AG09319 (cell line): ENCODE results near the gene MAN2A2.
"Not testable (repeated sequence)": the region's sequence is repeated elsewhere in the genome, so short reads cannot be mapped to it uniquely, and the experiment has no call there.

Experiments used
- DNase-seq: peaks from one replicate; pipeline ENCODE4 v3.0.0-alpha.2; 2010; ENCODE audit warnings: low read depth; ENCODE audit errors: extremely low read depth
- TF ChIP-seq, protein P1 (sequence below): IDR thresholded peaks from 2 replicates; pipeline ENCODE4 v1.5.1; 2011; ENCODE audit warnings: low read depth, mild to moderate bottlenecking, inconsistent platforms, low read length, moderate library complexity

Gene MAN2A2

DNA sequence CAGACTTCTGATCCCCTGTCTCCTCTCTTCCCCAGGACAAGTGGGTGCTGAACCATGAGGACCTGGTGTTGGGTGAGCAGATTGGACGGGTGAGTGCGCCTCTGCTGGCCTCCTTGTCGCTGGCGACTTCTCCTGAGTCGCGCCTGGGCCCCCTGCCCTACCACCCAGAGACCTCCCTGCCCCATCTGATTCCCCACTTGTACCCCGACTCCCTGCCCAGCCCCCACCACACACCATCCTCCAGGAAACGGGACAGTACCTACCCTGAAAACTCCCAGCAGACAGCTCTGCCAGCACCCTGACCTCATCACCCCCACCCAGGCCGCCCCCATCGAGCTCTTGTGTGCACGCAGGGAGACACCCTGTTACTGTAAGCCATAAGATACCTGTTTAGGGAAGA, 11.1 kb upstream of the MAN2A2 start:
- TF ChIP-seq, protein P1, sequence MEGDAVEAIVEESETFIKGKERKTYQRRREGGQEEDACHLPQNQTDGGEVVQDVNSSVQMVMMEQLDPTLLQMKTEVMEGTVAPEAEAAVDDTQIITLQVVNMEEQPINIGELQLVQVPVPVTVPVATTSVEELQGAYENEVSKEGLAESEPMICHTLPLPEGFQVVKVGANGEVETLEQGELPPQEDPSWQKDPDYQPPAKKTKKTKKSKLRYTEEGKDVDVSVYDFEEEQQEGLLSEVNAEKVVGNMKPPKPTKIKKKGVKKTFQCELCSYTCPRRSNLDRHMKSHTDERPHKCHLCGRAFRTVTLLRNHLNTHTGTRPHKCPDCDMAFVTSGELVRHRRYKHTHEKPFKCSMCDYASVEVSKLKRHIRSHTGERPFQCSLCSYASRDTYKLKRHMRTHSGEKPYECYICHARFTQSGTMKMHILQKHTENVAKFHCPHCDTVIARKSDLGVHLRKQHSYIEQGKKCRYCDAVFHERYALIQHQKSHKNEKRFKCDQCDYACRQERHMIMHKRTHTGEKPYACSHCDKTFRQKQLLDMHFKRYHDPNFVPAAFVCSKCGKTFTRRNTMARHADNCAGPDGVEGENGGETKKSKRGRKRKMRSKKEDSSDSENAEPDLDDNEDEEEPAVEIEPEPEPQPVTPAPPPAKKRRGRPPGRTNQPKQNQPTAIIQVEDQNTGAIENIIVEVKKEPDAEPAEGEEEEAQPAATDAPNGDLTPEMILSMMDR = no peak
- no peak for DNase-seq

DNA sequence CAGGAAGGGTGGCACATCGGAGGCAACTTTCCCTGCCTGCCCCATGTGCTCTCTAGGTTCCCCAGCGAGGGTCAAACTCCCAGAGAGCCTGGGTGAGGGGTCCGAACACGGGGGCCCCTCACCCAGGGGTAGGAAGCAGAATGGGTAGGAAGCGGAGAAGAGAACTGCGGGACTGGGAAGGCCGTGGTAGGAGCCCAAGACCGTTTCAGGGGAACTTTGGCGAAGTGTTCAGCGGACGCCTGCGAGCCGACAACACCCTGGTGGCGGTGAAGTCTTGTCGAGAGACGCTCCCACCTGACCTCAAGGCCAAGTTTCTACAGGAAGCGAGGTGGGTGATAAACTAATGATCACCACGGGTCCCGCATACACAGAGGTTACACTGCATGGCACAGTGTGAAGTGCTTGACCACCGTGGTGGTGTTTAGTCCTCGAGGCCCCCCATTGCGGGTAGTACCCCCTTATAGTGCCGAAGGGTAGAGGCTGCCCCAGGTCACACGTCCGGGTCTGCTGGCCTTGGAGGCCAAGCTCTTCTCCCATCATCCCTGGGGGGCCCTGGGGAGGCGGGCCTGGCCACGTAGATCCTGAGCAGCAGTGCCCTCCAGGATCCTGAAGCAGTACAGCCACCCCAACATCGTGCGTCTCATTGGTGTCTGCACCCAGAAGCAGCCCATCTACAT, 10.5 kb upstream of the MAN2A2 start:
- no peak for DNase-seq
- TF ChIP-seq, protein P1 = no peak

DNA sequence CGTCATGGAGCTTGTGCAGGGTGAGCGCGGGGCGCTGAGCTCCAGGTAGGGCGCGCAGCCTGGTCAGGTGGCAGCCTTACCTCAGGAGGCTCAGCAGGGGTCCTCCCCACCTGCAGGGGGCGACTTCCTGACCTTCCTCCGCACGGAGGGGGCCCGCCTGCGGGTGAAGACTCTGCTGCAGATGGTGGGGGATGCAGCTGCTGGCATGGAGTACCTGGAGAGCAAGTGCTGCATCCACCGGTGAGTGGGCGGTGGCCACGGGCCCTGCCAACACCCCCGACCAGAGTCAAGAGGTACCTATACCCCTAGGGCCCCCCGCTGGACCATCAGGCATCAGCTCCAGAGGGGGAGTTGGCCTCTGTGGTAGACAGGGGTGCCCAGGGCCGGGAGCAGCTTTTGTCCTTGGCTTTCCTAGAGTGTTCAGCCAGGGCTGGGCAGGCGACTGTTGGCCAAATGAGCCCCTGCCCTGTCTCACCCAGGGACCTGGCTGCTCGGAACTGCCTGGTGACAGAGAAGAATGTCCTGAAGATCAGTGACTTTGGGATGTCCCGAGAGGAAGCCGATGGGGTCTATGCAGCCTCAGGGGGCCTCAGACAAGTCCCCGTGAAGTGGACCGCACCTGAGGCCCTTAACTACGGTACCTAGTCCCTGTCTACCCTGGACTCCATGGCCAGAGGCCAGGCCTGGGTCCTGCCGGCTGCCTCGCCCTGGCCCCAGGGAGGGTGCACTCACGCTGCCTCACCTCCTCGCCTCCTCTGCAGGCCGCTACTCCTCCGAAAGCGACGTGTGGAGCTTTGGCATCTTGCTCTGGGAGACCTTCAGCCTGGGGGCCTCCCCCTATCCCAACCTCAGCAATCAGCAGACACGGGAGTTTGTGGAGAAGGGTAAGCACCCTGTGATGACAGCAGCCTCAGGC, 9.7 kb upstream of the MAN2A2 start:
- DNase-seq = no peak
- TF ChIP-seq, protein P1 = no peak

DNA sequence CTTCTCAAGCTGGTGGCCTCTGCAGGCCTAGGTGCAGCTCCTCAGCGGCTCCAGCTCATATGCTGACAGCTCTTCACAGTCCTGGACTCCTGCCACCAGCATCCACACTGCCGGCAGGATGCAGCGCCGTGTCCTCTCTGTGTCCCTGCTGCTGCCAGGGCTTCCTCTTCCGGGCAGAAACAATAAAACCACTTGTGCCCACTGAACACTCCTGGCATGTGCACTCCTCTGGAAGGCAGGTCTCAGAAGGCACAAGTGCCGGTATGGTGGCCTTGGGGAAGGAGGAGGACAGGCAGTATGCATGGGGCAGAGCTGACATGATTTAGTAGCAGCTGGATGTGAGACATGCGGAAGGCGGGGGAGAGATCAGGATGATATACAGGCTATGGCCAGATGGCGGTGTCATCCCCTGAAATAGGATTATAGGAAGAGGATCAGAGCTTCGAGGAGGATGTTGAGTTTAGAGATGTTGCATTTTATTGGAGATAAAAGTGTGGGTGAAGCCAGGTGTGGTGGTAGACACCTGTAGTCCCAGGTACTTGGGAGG, 7.5 kb upstream of the MAN2A2 start:
- TF ChIP-seq, protein P1 = no peak
- no peak for DNase-seq

DNA sequence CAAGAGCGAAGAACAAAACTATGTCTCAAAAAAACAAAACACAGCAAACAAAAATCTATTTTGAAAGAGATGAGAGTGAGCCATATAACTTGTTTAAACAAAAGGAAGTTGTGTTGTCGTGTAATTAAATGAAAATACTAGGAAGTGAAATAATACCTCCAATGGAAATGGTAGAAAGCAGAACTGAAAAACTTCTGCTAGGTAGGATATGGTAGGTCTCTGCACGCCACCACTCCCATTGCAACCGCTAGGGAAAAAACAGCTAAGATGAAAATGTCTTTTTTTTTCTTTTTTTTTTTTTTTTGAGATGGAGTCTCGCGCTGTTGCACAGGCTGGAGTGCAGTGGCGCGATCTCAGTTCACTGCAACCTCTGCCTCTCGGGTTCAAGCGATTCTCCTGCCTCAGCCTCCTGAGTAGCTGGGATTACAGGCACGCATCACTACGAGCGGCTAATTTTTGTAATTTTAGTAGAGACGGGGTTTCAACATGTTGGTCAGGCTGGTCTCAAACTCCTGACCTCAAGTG, 5.9 kb upstream of the MAN2A2 start:
- DNase-seq = not testable (repeated sequence)

DNA sequence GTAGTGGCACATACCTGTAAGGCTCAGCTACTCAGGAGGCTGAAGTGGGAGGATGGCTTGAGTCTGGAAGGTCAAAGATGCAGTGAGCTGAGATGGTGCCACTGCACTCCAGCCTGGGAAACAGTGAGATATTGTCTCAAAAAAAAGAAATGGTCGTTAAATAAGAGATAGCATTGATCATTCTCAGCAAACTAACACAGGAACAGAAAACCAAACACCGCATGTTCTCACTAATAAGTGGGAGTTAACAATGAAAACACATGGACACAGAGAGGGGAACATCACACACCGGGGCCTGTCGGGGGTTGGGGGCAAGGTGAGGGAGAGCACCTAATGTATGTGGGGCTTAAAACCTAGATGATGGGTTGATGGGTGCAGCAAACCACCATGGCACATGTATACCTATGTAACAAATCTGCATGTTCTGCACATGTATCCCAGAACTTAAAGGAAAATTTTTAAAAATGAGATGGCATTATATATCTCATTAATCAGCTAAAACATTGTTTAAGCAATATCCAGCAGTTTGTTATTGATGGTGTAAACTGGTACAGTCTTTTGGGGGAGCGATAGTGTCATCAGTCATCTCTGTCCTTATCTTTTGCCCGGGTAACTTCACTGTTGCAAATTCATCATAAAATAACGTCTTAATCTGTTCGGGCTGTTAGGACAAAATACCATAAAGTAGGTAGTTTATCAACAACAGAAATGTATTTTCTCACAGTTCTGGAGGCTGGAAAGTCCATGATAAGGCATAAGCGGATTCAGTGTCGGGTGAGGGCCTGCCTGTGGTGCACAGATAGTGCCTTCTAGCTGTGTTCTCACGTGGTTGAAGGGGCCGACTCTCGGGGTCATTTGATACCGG, 1.7 kb upstream of the MAN2A2 start:
- TF ChIP-seq, protein P1 = no peak
- no peak for DNase-seq
